GM12878 (cell line): ENCODE data around the gene SLC15A3. TPM values are rescaled to one million over a fixed set of nuclear protein-coding genes. Genes with fewer than 3 reads are reported as not detected.

Source experiments
- ATF2 ChIP-seq: IDR thresholded peaks from 2 replicates; pipeline ENCODE4 v1.6.1; 2012; ENCODE audit warnings: low read length, inconsistent platforms
- BACH1 ChIP-seq: fragments of 450-650 bp; IDR thresholded peaks from 2 replicates; pipeline ENCODE4 v1.6.1; 2017; ENCODE audit warnings: mild to moderate bottlenecking, borderline replicate concordance
- BCL11A ChIP-seq: IDR thresholded peaks from 2 replicates; pipeline ENCODE4 v1.6.1; 2011; ENCODE audit warnings: low read depth, low read length
- IRF4 ChIP-seq: IDR thresholded peaks from 2 replicates; pipeline ENCODE4 v1.6.1; 2011; ENCODE audit warnings: low read depth, low read length
- NKRF ChIP-seq: fragments of 450-650 bp; conservative IDR thresholded peaks from 2 replicates; pipeline ENCODE4 v1.6.1; 2017; ENCODE audit warnings: mild to moderate bottlenecking, moderate library complexity
- NR2F1 ChIP-seq: fragments of 450-650 bp; conservative IDR thresholded peaks from 2 replicates; pipeline ENCODE4 v1.6.1; 2017; ENCODE audit warnings: mild to moderate bottlenecking
- SMAD1 ChIP-seq: fragments of 450-650 bp; IDR thresholded peaks from 2 replicates; pipeline ENCODE4 v1.6.1; 2018; ENCODE audit warnings: mild to moderate bottlenecking, low read depth; ENCODE audit not compliant: partially characterized antibody
- SMAD5 ChIP-seq: IDR thresholded peaks from 2 replicates; pipeline ENCODE4 v1.6.1; 2016; ENCODE audit warnings: antibody characterized with exemption, low read depth
- ZBTB4 ChIP-seq: fragments of 450-650 bp; formaldehyde crosslinking; IDR thresholded peaks from 2 replicates; pipeline ENCODE4 v1.4.0; 2022; ENCODE audit warnings: mild to moderate bottlenecking, moderate library complexity
- polyA plus RNA-seq, 11 experiments: library from polyadenylated mRNA; depleted of rRNA in 4 of 11; unstranded in 6 of 11; stranded (reverse) in 5 of 11; fragments of >200 nt; fragmentation: Nextera tagmentation in 4 of 11; fragmentation: Illumina TruSeq in 1 of 11; extraction: Ambion mirVana in 4 of 11; extraction: Trizol in 1 of 11; gene quantifications; 1 replicate in 1 of 11; 2 replicates in 10 of 11; pipeline versions ENCODE4 v1.2.1 to v1.2.3, GENCODE V29; 2011 to 2016; ENCODE audit warnings: inconsistent platforms in 2 of 11, missing spikeins in 2 of 11, low read depth in 1 of 11
- total RNA-seq, 4 experiments: library from RNA; depleted of rRNA in 3 of 4; stranded (reverse); fragments of >200 nt in 3 of 4; fragmentation: Illumina TruSeq in 1 of 4; extraction: Trizol in 1 of 4; gene quantifications; 2 replicates each; pipeline versions ENCODE4 v1.2.1 to v1.2.3, GENCODE V29; 2013 to 2021
- TF ChIP-seq, protein P1 (sequence below): IDR thresholded peaks from 2 replicates; pipeline ENCODE4 v1.6.1; 2012; ENCODE audit warnings: improper control_type of control experiment, low read depth, low read length; ENCODE audit not compliant: insufficient replicate concordance
- TF ChIP-seq, protein P2 (sequence below): IDR thresholded peaks from 2 replicates; pipeline ENCODE4 v1.6.1; 2011; ENCODE audit warnings: low read depth, low read length, improper control_type of control experiment, borderline replicate concordance

The SLC15A3 gene
- total and polyA plus RNA-seq, 10 of the 15 experiments (the other 5 are each of a cell fraction or from before 2014, with no cell fraction given): 17.7 to 102 (median 55.8) TPM

GRCh38 chr11:60951904-60952741, at the start of gene SLC15A3 (continued):
- TF ChIP-seq NKRF (no peak), IRF4 (peak; percentile 57), BACH1 (peak; percentile 53; the same call in 1 of the 2 replicates), BCL11A (peak; percentile 41; the same call in 1 of the 2 replicates), ZBTB4 (CRISPR knock-in tag) (no peak), ATF2 (peak; percentile 29; the same call in 1 of the 2 replicates), SMAD5 (0 out of 2 replicates have a peak, but pooled peaks have one; percentile 65), SMAD1 (peak; percentile 46), NR2F1 (peak; percentile 91)
- TF ChIP-seq, protein P1, sequence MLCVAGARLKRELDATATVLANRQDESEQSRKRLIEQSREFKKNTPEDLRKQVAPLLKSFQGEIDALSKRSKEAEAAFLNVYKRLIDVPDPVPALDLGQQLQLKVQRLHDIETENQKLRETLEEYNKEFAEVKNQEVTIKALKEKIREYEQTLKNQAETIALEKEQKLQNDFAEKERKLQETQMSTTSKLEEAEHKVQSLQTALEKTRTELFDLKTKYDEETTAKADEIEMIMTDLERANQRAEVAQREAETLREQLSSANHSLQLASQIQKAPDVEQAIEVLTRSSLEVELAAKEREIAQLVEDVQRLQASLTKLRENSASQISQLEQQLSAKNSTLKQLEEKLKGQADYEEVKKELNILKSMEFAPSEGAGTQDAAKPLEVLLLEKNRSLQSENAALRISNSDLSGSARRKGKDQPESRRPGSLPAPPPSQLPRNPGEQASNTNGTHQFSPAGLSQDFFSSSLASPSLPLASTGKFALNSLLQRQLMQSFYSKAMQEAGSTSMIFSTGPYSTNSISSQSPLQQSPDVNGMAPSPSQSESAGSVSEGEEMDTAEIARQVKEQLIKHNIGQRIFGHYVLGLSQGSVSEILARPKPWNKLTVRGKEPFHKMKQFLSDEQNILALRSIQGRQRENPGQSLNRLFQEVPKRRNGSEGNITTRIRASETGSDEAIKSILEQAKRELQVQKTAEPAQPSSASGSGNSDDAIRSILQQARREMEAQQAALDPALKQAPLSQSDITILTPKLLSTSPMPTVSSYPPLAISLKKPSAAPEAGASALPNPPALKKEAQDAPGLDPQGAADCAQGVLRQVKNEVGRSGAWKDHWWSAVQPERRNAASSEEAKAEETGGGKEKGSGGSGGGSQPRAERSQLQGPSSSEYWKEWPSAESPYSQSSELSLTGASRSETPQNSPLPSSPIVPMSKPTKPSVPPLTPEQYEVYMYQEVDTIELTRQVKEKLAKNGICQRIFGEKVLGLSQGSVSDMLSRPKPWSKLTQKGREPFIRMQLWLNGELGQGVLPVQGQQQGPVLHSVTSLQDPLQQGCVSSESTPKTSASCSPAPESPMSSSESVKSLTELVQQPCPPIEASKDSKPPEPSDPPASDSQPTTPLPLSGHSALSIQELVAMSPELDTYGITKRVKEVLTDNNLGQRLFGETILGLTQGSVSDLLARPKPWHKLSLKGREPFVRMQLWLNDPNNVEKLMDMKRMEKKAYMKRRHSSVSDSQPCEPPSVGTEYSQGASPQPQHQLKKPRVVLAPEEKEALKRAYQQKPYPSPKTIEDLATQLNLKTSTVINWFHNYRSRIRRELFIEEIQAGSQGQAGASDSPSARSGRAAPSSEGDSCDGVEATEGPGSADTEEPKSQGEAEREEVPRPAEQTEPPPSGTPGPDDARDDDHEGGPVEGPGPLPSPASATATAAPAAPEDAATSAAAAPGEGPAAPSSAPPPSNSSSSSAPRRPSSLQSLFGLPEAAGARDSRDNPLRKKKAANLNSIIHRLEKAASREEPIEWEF: no peak
- TF ChIP-seq, protein P2, sequence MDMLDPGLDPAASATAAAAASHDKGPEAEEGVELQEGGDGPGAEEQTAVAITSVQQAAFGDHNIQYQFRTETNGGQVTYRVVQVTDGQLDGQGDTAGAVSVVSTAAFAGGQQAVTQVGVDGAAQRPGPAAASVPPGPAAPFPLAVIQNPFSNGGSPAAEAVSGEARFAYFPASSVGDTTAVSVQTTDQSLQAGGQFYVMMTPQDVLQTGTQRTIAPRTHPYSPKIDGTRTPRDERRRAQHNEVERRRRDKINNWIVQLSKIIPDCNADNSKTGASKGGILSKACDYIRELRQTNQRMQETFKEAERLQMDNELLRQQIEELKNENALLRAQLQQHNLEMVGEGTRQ: peak; percentile 80
